HG02588 (cell line): ENCODE results near the gene THSD7A.
A peak's percentile ranks its signal among the peaks of the same experiment; 100 is the strongest.

Experiments
- ATAC-seq: cut with Tn5 transposase; IDR thresholded peaks from one replicate; pipeline ENCODE4 v1.9.1; 2021; ENCODE audit warnings: mild to moderate bottlenecking, moderate library complexity; ENCODE audit not compliant: unreplicated experiment

Gene THSD7A, protein sequence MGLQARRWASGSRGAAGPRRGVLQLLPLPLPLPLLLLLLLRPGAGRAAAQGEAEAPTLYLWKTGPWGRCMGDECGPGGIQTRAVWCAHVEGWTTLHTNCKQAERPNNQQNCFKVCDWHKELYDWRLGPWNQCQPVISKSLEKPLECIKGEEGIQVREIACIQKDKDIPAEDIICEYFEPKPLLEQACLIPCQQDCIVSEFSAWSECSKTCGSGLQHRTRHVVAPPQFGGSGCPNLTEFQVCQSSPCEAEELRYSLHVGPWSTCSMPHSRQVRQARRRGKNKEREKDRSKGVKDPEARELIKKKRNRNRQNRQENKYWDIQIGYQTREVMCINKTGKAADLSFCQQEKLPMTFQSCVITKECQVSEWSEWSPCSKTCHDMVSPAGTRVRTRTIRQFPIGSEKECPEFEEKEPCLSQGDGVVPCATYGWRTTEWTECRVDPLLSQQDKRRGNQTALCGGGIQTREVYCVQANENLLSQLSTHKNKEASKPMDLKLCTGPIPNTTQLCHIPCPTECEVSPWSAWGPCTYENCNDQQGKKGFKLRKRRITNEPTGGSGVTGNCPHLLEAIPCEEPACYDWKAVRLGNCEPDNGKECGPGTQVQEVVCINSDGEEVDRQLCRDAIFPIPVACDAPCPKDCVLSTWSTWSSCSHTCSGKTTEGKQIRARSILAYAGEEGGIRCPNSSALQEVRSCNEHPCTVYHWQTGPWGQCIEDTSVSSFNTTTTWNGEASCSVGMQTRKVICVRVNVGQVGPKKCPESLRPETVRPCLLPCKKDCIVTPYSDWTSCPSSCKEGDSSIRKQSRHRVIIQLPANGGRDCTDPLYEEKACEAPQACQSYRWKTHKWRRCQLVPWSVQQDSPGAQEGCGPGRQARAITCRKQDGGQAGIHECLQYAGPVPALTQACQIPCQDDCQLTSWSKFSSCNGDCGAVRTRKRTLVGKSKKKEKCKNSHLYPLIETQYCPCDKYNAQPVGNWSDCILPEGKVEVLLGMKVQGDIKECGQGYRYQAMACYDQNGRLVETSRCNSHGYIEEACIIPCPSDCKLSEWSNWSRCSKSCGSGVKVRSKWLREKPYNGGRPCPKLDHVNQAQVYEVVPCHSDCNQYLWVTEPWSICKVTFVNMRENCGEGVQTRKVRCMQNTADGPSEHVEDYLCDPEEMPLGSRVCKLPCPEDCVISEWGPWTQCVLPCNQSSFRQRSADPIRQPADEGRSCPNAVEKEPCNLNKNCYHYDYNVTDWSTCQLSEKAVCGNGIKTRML (N-terminal part only)

DNA sequence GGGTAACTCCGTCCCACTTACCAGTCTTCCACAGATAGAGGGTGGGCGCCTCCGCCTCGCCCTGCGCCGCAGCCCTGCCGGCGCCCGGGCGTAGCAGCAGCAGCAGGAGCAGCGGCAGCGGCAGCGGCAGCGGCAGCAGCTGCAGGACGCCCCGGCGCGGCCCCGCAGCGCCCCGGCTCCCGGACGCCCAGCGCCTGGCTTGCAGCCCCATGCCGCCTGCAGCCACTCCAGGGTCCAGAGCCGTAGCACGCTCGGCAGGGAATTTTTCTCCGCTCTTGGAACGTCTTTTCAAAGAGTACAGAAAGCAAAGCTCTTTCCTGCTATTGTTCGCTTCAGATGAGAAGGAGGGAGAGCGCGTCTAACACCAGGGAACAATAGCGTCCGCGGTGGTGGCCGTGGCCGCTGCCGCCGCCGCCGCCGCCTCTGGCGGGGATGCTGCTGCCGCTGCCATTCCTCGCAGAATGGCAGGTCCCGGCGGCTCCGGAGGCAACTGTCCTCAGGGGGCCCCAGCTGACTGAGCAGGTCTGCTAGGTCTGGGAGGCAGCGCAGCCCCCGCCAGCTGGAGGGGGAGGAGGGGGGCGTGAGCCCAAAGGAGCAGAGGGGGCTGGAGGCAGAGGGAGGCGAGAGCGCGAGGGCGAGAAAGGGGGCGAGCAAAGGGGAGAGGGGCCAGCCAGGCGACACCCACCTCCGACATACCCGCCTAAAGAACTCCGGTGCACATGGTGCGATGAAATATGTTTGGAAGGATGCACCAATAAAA, at the start of gene THSD7A:
Gene THSD7A (minus strand): TSS at position 463 of the 760 bp plus-strand sequence. CDS start 252 bp downstream, at position 211.
- ATAC-seq: peak; percentile 53

DNA sequence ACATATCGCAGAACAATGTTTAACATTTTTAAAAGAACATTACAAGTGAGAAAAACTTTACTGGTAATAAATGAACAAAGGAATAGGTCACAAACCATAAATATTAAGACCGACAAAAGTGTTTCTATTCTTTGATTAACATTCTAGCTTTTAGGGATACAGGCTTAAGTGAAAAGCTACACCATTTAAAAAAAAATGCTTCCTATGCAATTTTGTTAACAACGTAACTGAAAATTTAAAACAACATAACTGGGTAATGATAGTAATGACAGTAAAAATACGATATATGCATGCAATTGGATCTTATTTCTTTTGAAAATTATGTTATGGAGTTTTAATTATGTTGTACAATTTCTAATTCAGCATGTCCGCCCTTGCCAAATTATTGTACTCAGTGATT, 49.7 kb upstream of the THSD7A start:
- no peak for ATAC-seq

DNA sequence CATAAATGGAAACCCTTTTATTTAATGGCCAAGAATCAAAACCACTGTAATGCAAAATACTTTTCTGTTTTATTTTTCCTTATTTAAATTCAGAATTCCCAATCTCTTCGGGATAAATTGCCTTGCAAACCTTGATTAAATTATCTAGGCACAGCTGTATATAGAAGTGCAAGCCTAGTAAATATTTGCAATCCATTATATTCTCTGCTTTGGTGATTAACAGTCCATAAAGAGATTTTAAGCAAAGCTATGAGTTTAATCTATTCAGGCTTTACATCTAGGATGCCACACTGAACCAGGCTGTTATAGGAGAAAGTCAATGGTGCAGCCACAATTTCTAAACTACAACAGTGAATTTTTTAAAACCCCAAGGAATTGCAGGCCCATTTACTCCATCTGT, 43.6 kb upstream of the THSD7A start:
- ATAC-seq: no peak

DNA sequence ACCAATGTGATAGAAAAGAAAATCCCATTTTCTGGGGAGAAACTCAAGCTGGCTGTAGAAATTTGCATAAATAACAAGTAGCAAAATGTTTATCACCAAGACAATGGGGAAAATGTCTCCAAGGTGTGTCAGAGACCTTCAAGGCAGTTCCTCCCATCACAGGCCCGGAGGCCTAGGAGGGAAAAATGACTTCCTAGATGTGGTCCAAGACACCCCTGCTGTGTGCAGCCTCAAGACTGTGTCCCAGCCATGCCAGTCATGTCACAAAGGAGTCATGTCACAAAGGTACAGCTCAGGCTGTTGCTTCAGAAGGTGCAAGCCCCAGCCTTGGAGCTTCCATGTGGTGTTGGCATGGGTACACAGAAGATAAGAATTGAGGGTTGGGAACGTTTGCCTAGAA, 33.7 kb upstream of the THSD7A start:
- ATAC-seq: no peak

DNA sequence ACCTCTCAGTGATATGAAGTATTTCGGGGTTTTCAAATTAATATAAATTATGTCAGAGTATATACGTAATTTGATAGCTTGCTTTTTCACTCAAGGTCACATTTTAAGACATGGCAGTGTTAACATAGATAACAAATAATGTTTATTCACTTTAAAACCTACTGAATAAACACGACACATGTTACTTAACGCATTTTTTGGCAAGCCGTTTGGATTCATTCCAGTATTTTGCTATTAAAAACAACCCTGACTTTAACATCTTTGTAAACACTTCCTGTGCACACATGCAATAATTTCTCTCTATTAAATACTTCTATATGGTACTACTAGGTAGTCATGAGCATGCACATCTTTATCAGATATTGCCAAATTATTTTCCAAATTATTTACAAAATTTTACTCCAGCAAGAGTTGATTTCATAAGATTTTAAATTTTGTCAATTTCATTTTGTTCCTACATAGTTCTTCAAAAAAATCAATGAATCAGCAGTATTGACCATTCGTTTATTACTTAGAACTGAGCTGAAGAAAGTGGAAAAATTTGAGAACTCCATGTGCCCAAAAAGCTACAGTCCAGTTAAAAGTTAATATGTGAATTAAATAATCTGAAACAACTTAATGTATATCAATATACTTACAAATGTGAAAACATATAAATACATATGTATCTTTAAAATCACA, 26.8 kb upstream of the THSD7A start:
- ATAC-seq: no peak

DNA sequence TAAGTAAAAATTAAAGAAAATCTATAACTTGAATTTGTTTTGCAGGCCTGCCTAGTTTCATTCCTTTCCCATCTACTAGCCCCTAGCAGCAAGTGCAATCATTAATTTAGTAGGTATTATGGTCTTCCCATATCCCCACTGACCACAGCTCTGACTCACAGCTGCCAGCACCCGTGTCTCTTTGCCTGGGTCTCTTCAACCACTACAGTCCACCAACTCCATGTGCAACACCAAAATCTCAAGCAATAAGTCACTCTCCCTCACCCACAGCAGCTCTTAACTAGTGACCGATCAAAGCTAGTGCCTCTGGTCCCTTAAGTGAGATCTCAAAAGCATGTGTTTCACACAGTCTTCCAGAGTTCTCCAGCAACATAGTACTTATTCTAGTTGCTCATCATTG, 26.0 kb upstream of the THSD7A start:
- no peak for ATAC-seq

DNA sequence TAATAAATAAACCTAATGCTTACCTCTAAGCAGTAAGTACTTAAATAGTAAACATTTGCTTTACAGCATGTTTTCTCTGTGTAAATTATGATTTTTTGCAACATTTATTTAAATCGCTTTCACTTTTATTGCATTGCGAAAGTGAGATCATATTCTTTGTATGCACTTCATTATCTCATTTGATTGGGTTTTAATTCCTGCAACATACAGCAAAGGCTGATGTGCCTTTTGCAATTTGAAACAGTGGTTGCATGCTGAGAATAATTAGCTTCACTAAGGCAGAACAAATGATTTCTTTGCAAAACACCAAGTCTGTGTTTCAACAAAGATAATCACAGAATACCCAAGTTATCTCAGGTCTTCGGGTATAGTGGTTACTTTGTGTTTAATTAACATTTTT, 16.3 kb upstream of the THSD7A start:
- no peak for ATAC-seq

DNA sequence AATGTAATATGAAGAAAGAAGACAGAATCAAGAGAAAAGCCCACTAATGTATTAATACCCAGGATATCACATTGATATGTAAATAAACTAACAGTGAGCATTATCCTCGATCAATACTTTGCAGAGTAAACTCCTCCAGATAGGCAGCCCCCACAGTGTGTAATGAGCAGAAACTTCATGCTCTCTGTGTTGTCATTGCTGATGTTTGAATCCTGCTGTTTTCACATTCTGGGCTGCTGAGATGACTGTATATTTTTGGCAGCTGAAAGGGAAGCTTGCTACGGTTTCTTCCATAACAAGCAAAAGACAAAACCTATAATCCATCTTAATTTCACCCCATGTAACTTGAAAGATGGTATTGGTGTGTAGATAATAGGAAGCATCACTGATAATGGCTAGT, 15.3 kb upstream of the THSD7A start:
- no peak for ATAC-seq

DNA sequence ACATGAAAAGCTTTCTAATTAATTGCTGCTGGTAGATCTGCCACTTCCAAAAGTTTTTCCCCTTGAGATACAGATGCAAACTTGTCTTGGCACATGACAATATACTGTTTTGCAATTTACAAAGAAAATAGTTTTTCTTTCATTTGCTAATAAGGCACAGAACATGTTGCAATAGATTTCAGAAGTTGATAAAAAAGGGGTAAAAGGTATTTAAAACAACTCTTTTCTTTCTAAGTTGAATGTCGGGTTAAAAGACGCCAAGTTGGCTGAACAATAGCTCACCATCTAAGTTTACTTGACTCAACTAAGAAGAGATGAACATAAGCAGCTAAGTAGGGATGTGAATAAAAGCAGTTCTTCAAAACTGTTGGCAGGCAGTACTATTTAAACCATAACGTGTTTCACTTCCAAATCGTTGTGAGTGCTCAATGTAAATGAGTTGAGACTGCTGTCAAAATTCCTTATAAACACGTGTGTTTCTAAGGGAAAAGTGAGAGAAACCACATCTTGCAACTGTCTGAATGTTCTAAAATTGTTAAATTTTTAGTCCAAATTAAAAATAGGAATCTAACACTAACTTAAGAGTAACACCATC, 14.5 kb upstream of the THSD7A start:
- ATAC-seq: no peak

DNA sequence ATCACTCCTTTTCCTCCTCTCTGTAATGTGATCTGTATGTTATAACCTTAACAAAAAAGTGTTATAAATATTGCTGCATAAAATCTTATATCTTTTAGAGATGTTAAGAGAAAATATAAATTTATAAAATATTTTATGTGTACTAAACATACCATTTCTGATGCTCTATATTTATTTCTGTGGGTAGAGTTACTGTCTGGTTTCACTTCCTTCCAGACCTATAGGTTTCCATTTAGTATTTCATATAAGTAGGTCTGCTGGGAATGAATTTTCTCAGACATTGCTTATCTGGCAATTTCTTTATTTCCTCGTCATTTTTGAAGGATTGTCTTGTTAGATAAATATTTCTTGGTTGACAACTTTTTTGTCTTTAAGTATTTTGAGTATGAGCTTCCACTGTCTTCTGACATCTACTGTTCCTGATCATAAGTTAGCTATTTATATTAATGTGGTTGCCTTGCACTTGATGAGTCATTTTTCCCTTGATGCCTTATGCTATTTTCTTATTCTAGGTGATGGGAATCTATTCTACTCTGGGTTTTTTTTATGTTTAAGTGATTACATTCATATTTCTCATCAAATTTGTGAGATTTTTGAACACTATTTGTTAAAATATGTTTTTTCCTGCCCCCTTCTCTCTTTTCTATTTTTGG, 11.2 kb upstream of the THSD7A start:
- no peak for ATAC-seq

DNA sequence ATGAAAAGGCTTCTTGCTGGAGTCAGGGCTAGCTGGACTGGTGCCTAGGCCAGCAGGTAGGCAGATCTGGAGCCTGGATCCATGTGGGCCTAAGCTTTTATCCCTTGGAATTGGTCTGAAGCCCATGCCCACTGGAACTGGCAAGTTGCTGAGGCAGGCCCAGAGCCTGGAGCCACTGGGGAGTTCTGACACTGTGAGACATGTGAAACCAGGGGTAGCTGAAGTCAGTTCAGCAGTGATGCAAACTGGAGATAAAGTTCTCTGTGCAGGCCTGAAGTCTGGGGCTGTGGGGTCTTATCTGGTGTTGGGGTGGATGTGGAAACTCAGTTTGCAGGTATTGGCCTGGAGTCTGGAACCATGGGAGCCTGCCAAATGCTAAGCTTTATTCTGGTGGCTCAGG, 9.7 kb upstream of the THSD7A start:
- ATAC-seq: no peak

DNA sequence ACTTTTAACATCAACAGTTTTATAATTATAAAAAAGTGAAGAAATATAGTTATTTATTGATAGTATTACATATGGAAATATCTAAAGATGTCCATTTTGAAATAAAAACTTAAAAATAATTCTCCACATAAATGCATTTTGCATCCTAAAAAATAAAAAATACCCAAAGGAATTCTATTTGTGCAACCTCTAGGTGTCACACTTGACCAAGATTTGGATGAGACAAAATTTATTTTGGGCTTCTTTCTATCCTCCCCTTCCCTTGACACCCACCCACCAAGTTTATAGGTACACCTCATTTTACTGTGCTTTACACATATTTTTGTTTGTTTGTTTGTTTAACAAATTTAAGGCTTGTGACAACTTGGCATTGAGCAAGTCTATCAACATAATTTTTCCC, 3.3 kb upstream of the THSD7A start:
- ATAC-seq: no peak

DNA sequence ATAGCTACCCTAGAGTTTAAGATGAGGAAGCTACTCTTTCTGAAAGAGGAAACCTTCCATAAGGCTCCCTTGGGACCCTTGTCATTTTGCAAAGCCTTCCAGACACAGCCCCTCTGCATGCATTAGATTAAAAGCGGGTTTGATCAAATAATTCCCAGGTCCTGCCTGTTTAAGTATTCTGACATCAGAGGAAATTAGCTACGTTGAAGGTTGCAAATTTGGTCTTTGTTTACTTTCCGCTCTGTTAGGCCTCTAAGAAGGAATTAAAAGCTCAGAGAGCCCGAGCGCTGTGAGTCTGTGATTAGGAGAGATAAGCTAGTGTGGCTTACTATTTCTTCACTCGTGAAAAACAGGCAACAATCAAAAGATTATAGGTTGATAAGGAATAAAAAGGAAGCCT, 1.4 kb upstream of the THSD7A start:
- ATAC-seq: no peak

DNA sequence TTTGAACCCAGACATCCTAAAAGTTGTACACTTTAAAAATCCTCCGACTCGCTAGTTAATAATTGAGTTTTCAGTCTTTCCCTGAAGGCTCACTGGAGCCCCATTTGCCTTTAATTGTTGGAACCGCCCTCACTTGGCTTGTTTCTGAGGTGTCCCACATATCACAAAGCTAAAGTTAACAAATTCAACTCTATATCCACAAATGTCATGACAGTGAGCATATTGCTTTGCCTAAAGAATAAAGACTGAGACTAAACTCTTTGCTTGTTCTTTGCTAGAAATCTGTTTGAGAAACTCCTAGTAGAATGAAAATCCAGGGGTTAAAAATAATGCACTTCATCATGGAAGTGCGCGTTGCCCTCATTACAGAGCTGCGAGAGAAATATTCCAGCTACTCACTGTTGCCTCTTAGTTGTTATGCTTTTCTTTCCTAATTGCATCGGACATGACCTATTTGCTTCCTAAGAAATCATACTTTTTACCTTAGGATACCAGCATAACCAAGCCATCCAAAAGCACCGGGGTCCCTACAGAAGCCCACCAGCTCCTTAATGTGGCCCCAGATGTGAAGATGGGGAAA, 752 bp downstream of the THSD7A start:
- no peak for ATAC-seq

DNA sequence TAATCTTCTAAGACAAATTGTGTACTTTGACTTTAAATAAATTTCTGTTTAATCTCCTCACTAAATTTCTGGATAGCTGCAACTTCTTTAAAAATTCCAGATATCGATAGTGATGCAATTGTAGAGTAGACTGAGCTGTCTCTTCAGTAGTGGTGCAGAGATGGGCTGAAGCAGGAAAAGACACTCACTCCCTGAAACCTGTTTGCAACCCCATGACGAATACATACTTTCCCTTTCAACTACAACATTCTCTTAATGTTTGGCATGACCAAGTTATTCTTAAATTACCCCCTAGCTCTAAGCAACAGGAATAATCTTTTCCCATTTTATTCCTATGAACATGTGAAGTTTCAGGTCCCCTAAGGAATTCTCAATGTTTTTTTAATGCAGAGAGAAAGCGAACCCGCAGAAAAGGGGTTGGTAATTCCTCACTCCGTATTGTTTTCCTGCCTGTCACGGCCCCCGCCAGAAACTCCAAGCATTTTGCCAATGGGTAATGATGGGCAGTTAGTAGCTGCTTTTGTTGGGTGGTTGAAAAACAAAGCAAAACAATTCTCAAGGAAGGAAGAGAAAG, 1.3 kb downstream of the THSD7A start:
- no peak for ATAC-seq

DNA sequence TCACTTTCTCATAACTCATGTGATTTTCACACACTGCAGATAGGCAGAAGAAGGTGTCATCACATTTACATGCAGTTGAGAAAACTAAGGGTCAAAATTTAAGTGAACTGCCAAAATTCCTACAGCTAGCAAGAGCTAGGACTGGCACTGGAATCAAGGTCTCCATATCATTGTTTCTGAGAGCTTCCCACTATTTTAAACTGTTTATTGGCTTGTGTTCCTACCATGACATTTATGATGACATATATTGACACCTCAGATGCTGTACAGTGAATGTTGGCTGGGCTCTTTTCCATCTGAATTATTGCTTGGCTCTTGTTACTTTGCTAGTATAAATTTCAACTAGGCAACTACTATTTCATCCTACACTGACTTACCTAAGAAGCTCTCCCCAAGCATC, 2.0 kb downstream of the THSD7A start:
- no peak for ATAC-seq

DNA sequence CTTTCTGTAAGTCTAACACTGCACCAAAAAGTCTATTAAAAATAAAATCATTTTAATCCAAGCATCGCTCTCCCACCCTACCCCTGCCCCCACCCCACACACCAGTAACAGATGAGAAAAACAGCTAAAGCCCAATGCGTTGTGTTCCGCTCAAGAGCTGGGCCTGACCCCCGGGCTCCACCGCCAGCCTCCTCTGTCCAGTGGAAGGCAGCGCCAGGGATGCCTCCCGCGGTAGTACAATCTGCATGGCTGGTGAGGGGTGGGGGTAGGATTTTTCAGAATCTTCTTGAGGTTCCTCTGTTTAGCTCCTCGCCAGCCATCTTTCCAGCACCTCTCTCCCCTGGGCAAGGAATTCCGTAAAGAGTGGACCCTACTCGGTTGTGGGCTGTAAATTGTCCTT, 12.1 kb downstream of the THSD7A start:
- ATAC-seq: no peak

DNA sequence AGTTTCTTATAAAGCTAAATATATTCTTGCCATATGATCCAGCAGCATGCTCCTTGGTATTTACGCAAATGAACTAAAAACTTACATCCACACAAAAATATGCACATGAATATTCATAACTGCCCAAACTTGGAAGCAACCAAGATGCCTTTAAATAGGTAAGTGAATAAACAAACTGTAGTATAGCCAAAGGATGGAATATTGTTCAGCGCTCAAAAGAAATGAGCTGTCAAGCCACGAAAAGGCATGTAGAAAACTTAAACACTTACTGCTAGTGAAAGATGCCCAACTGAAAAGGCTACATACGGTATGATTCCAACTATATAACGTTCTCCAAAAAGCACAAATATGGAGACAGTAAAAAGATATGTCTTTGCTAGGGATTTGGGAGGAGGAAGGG, 12.7 kb downstream of the THSD7A start:
- ATAC-seq: no peak
